HepG2 (cell line): Measurements from ENCODE around the gene BBS1. TPM values are rescaled to one million over a fixed set of nuclear protein-coding genes. Genes with fewer than 3 reads are reported as not detected.

Experiments
- BCL6 ChIP-seq: IDR thresholded peaks from 2 replicates; pipeline ENCODE4 v1.6.1; 2016; ENCODE audit warnings: missing genetic modification reagents, missing compliant biosample characterization
- CHD2 ChIP-seq: IDR thresholded peaks from 2 replicates; pipeline ENCODE4 v1.6.1; 2011; ENCODE audit warnings: low read depth, low read length, improper control_type of control experiment
- GTF3A ChIP-seq: sonication (generic); formaldehyde crosslinking; conservative IDR thresholded peaks from 2 replicates; pipeline ENCODE4 v1.4.0; 2020; ENCODE audit warnings: mild to moderate bottlenecking, missing genetic modification reagents
- HOXA5 ChIP-seq: sonication (generic); formaldehyde crosslinking; IDR thresholded peaks from 2 replicates; pipeline ENCODE4 v1.4.0; 2020; ENCODE audit warnings: missing genetic modification reagents
- HOXD1 ChIP-seq: sonication (generic); formaldehyde crosslinking; IDR thresholded peaks from 2 replicates; pipeline ENCODE4 v1.5.0; 2020; ENCODE audit warnings: missing genetic modification reagents
- IRX3 ChIP-seq: sonication (generic); formaldehyde crosslinking; IDR thresholded peaks from 2 replicates; pipeline ENCODE4 v1.8.1; 2023; ENCODE audit warnings: mild to moderate bottlenecking, low read depth, missing genetic modification reagents, borderline replicate concordance
- JDP2 ChIP-seq: sonication (generic); formaldehyde crosslinking; IDR thresholded peaks from 2 replicates; pipeline ENCODE4 v1.8.1; 2022; ENCODE audit warnings: missing genetic modification reagents, borderline replicate concordance
- NCOA1 ChIP-seq: sonication (generic); formaldehyde crosslinking; IDR thresholded peaks from 2 replicates; pipeline ENCODE4 v1.9.0; 2021; ENCODE audit warnings: missing genetic modification reagents
- NR2C2 ChIP-seq: sonication (generic); formaldehyde crosslinking; IDR thresholded peaks from 2 replicates; pipeline ENCODE4 v1.4.0; 2020; ENCODE audit warnings: missing genetic modification reagents, mild to moderate bottlenecking, moderate library complexity, borderline replicate concordance
- PHF5A ChIP-seq: IDR thresholded peaks from one replicate; pipeline ENCODE4 v1.6.1; 2018; ENCODE audit warnings: low read depth, missing genetic modification reagents; ENCODE audit not compliant: unreplicated experiment
- POGZ ChIP-seq: sonication (generic); formaldehyde crosslinking; IDR thresholded peaks from 2 replicates; pipeline ENCODE4 v1.4.0; 2020; ENCODE audit warnings: mild to moderate bottlenecking, missing genetic modification reagents
- TBX3 ChIP-seq: fragments of 450-650 bp; IDR thresholded peaks from 2 replicates; pipeline ENCODE4 v1.6.1; 2017; ENCODE audit warnings: antibody characterized with exemption, mild to moderate bottlenecking, inconsistent platforms, borderline replicate concordance
- ZNF143 ChIP-seq: sonication (generic); formaldehyde crosslinking; IDR thresholded peaks from 2 replicates; pipeline ENCODE4 v1.4.0; 2020; ENCODE audit warnings: missing genetic modification reagents
- ZNF275 ChIP-seq: sonication (generic); formaldehyde crosslinking; IDR thresholded peaks from 2 replicates; pipeline ENCODE4 v1.8.0; 2022; ENCODE audit warnings: missing genetic modification reagents, mild to moderate bottlenecking, inconsistent platforms, borderline replicate concordance
- ZNF329 ChIP-seq: sonication (generic); formaldehyde crosslinking; IDR thresholded peaks from 2 replicates; pipeline ENCODE4 v1.9.0; 2021; ENCODE audit warnings: low read depth, mild to moderate bottlenecking, missing genetic modification reagents
- polyA plus RNA-seq, 8 experiments: library from polyadenylated mRNA; depleted of rRNA in 3 of 8; stranded (reverse) in 7 of 8; unstranded in 1 of 8; fragments of >200 nt; fragmentation: Illumina TruSeq in 4 of 8; extraction: Trizol in 4 of 8; gene quantifications; 2 replicates each; pipeline versions ENCODE4 v1.2.1 to v1.2.3, GENCODE V29; 2011 to 2016; ENCODE audit warnings: low read depth in 4 of 8, missing spikeins in 1 of 8, mixed read lengths in 1 of 8; ENCODE audit not compliant: insufficient read depth in 1 of 8
- total RNA-seq, 5 experiments: library from RNA; depleted of rRNA; stranded (reverse); fragments of >200 nt; fragmentation: Illumina TruSeq; extraction: Trizol; gene quantifications; 2 replicates each; pipeline ENCODE4 v1.2.3, GENCODE V29; 2016; ENCODE audit warnings: low read depth in 1 of 5
- TF ChIP-seq, protein P1 (sequence below): sonication (generic); formaldehyde crosslinking; IDR thresholded peaks from 2 replicates; pipeline ENCODE4 v1.4.0; 2020; ENCODE audit warnings: mild to moderate bottlenecking, missing genetic modification reagents
- TF ChIP-seq, protein P2 (sequence below): sonication (generic); formaldehyde crosslinking; conservative IDR thresholded peaks from 2 replicates; pipeline ENCODE4 v1.4.0; 2020; ENCODE audit warnings: missing genetic modification reagents
- TF ChIP-seq, protein P3 (sequence below): sonication (generic); formaldehyde crosslinking; IDR thresholded peaks from 2 replicates; pipeline ENCODE4 v1.4.0; 2020; ENCODE audit warnings: missing genetic modification reagents, borderline replicate concordance
- TF ChIP-seq, protein P4 (sequence below): sonication (generic); formaldehyde crosslinking; IDR thresholded peaks from 2 replicates; pipeline ENCODE4 v1.5.0; 2020; ENCODE audit warnings: mild to moderate bottlenecking, missing genetic modification reagents, moderate library complexity

The BBS1 gene
- total and polyA plus RNA-seq, 2 of the 13 experiments (the other 11 are each of a cell fraction or from before 2014, with no cell fraction given): 11.7 to 14.1 TPM

- TF ChIP-seq, protein P1, sequence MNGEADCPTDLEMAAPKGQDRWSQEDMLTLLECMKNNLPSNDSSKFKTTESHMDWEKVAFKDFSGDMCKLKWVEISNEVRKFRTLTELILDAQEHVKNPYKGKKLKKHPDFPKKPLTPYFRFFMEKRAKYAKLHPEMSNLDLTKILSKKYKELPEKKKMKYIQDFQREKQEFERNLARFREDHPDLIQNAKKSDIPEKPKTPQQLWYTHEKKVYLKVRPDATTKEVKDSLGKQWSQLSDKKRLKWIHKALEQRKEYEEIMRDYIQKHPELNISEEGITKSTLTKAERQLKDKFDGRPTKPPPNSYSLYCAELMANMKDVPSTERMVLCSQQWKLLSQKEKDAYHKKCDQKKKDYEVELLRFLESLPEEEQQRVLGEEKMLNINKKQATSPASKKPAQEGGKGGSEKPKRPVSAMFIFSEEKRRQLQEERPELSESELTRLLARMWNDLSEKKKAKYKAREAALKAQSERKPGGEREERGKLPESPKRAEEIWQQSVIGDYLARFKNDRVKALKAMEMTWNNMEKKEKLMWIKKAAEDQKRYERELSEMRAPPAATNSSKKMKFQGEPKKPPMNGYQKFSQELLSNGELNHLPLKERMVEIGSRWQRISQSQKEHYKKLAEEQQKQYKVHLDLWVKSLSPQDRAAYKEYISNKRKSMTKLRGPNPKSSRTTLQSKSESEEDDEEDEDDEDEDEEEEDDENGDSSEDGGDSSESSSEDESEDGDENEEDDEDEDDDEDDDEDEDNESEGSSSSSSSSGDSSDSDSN (CRISPR knock-in tag): peak; percentile 68; the same call in 1 of the 2 replicates
- TF ChIP-seq, protein P2, sequence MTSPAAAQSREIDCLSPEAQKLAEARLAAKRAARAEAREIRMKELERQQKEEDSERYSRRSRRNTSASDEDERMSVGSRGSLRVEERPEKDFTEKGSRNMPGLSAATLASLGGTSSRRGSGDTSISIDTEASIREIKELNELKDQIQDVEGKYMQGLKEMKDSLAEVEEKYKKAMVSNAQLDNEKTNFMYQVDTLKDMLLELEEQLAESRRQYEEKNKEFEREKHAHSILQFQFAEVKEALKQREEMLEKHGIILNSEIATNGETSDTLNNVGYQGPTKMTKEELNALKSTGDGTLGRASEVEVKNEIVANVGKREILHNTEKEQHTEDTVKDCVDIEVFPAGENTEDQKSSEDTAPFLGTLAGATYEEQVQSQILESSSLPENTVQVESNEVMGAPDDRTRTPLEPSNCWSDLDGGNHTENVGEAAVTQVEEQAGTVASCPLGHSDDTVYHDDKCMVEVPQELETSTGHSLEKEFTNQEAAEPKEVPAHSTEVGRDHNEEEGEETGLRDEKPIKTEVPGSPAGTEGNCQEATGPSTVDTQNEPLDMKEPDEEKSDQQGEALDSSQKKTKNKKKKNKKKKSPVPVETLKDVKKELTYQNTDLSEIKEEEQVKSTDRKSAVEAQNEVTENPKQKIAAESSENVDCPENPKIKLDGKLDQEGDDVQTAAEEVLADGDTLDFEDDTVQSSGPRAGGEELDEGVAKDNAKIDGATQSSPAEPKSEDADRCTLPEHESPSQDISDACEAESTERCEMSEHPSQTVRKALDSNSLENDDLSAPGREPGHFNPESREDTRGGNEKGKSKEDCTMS (CRISPR knock-in tag): no peak
- TF ChIP-seq, protein P3, sequence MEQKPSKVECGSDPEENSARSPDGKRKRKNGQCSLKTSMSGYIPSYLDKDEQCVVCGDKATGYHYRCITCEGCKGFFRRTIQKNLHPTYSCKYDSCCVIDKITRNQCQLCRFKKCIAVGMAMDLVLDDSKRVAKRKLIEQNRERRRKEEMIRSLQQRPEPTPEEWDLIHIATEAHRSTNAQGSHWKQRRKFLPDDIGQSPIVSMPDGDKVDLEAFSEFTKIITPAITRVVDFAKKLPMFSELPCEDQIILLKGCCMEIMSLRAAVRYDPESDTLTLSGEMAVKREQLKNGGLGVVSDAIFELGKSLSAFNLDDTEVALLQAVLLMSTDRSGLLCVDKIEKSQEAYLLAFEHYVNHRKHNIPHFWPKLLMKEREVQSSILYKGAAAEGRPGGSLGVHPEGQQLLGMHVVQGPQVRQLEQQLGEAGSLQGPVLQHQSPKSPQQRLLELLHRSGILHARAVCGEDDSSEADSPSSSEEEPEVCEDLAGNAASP (CRISPR knock-in tag): 0 out of 2 replicates have a peak, but pooled peaks have one; percentile 20
- TF ChIP-seq BCL6 (CRISPR knock-in tag) (peak; percentile 39; the same call in 1 of the 2 replicates), GTF3A (CRISPR knock-in tag) (0 out of 2 replicates have a peak, but pooled peaks have one; percentile 42), PHF5A (CRISPR knock-in tag) (peak; percentile 89), ZNF329 (CRISPR knock-in tag) (no peak), HOXD1 (no peak), CHD2 (peak; percentile 29; the same call in 1 of the 2 replicates), JDP2 (no peak), NR2C2 (CRISPR knock-in tag) (peak; percentile 54; the same call in 1 of the 2 replicates), NCOA1 (no peak), TBX3 (no peak), ZNF275 (CRISPR knock-in tag) (0 out of 2 replicates have a peak, but pooled peaks have one; percentile 57), ZNF143 (CRISPR knock-in tag) (peak; percentile 56), IRX3 (CRISPR knock-in tag) (no peak), POGZ (peak; percentile 96), HOXA5 (CRISPR knock-in tag) (0 out of 2 replicates have a peak, but pooled peaks have one; percentile 50)
- TF ChIP-seq, protein P4, sequence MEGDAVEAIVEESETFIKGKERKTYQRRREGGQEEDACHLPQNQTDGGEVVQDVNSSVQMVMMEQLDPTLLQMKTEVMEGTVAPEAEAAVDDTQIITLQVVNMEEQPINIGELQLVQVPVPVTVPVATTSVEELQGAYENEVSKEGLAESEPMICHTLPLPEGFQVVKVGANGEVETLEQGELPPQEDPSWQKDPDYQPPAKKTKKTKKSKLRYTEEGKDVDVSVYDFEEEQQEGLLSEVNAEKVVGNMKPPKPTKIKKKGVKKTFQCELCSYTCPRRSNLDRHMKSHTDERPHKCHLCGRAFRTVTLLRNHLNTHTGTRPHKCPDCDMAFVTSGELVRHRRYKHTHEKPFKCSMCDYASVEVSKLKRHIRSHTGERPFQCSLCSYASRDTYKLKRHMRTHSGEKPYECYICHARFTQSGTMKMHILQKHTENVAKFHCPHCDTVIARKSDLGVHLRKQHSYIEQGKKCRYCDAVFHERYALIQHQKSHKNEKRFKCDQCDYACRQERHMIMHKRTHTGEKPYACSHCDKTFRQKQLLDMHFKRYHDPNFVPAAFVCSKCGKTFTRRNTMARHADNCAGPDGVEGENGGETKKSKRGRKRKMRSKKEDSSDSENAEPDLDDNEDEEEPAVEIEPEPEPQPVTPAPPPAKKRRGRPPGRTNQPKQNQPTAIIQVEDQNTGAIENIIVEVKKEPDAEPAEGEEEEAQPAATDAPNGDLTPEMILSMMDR (CRISPR knock-in tag): 0 out of 2 replicates have a peak, but pooled peaks have one; percentile 9
Measured at GRCh38 chr11:66510271-66510989, at the start of gene BBS1 (continued).
